ENCODE measurements around the gene STRN3.

- TF ChIP-seq CTCF (conservative IDR thresholded peaks at IDR 0.05; ENCODE audit: low read length) (no peak), EZH2phosphoT487 (IDR thresholded peaks at IDR 0.05; ENCODE audit: borderline replicate concordance, low read depth, low read length) (no peak)
Measured at GRCh38 chr14:30977752-30978151, 48.4 kb downstream of the STRN3 start.

All from OCI-LY7 (cell line).